ENCODE results near the gene PHETA1.

The PHETA1 gene

GRCh38 chr12:111368788-111369495 is at the start of gene PHETA1:
TSS of gene PHETA1 (minus strand) at chr12:111369095. CDS start at chr12:111363427, 5,668 bp downstream.
- Histone ChIP-seq H3K27ac (ENCODE audit: low read length) (no peak within 1 kb of the TSS), H2AFZ (ENCODE audit: low read depth, low read length) (peak within 1 kb of the TSS; percentile 95), H3K9me3 (ENCODE audit: insufficient read depth, low read length) (no peaks in the 10 kb centered on the region), H4K20me1 (ENCODE audit: insufficient read depth, low read length) (no peaks in the 10 kb centered on the region), H3K79me2 (ENCODE audit: low read length) (no peaks in the 10 kb centered on the region), H3K4me3 (ENCODE audit: low read length) (peak within 1 kb of the TSS; percentile 90), H3K36me3 (replicated peaks; ENCODE audit: low read depth, low read length) (no peaks in the 10 kb centered on the region), H3K27me3 (ENCODE audit: low read depth, low read length) (peaks cover 14% of the 10 kb centered on the region; the same call in 1 of the 2 replicates), H3K4me1 (ENCODE audit: low read length) (peaks cover 9% of the 10 kb centered on the region), H3K9ac (ENCODE audit: low read length) (peak within 1 kb of the TSS; percentile 66), H3K4me2 (ENCODE audit: low read length) (peak within 1 kb of the TSS; percentile 97)
- TF ChIP-seq CTCF (IDR thresholded peaks at IDR 0.05; ENCODE audit: low read depth, low read length), result no peak

- H3K9ac ChIP-seq (ENCODE audit: low read length), result no peak overlapping the region
- H3K4me2 ChIP-seq (ENCODE audit: low read length), result no peak overlapping the region
- peaks cover 17% of the 10 kb centered on the region for H3K36me3 ChIP-seq (replicated peaks; ENCODE audit: low read depth, low read length)
- H3K9me3 ChIP-seq (ENCODE audit: insufficient read depth, low read length), result no peaks in the 10 kb centered on the region
- peaks cover 20% of the 10 kb centered on the region for H3K79me2 ChIP-seq (ENCODE audit: low read length)
- H2AFZ ChIP-seq (ENCODE audit: low read depth, low read length), result no peak overlapping the region
- H3K27me3 ChIP-seq (ENCODE audit: low read depth, low read length), result no peaks in the 10 kb centered on the region
- H3K27ac ChIP-seq (ENCODE audit: low read length), result no peak overlapping the region
- H4K20me1 ChIP-seq (ENCODE audit: insufficient read depth, low read length), result peaks cover 63% of the 10 kb centered on the region
- H3K4me3 ChIP-seq (ENCODE audit: low read length), result no peak overlapping the region
- no peak for TF ChIP-seq EZH2phosphoT487 (IDR thresholded peaks at IDR 0.05; ENCODE audit: low read depth)
- TF ChIP-seq CTCF (IDR thresholded peaks at IDR 0.05; ENCODE audit: low read depth, low read length), result no peak
- no peaks in the 10 kb centered on the region for H3K4me1 ChIP-seq (ENCODE audit: low read length)
Observed at GRCh38 chr12:111418594-111418880, 49.6 kb upstream of the PHETA1 start.

GRCh38 chr12:111417784-111418593 is 49.1 kb upstream of the PHETA1 start:
- H3K27me3 ChIP-seq (ENCODE audit: low read depth, low read length), result no peaks in the 10 kb centered on the region
- no peak overlapping the region for H3K9ac ChIP-seq (ENCODE audit: low read length)
- no peaks in the 10 kb centered on the region for H3K4me1 ChIP-seq (ENCODE audit: low read length)
- TF ChIP-seq CTCF (IDR thresholded peaks at IDR 0.05; ENCODE audit: low read depth, low read length), result no peak
- no peak for TF ChIP-seq EZH2phosphoT487 (IDR thresholded peaks at IDR 0.05; ENCODE audit: low read depth)
- H3K27ac ChIP-seq (ENCODE audit: low read length), result no peak overlapping the region
- no peak overlapping the region for H3K4me3 ChIP-seq (ENCODE audit: low read length)
- peaks cover 17% of the 10 kb centered on the region for H3K36me3 ChIP-seq (replicated peaks; ENCODE audit: low read depth, low read length)
- H2AFZ ChIP-seq (ENCODE audit: low read depth, low read length), result no peak overlapping the region
- H3K79me2 ChIP-seq (ENCODE audit: low read length), result peaks cover 24% of the 10 kb centered on the region
- H4K20me1 ChIP-seq (ENCODE audit: insufficient read depth, low read length), result peaks cover 68% of the 10 kb centered on the region
- no peaks in the 10 kb centered on the region for H3K9me3 ChIP-seq (ENCODE audit: insufficient read depth, low read length)
- no peak overlapping the region for H3K4me2 ChIP-seq (ENCODE audit: low read length)

- TF ChIP-seq EZH2phosphoT487 (IDR thresholded peaks at IDR 0.05; ENCODE audit: low read depth) (no peak), CTCF (IDR thresholded peaks at IDR 0.05; ENCODE audit: low read depth, low read length) (no peak)
- H4K20me1 ChIP-seq (ENCODE audit: insufficient read depth, low read length), result peaks cover 72% of the 10 kb centered on the region
- H3K9me3 ChIP-seq (ENCODE audit: insufficient read depth, low read length), result no peaks in the 10 kb centered on the region
- H3K9ac ChIP-seq (ENCODE audit: low read length), result no peak overlapping the region
- H3K79me2 ChIP-seq (ENCODE audit: low read length), result peaks cover 28% of the 10 kb centered on the region
- no peak overlapping the region for H3K27ac ChIP-seq (ENCODE audit: low read length)
- no peak overlapping the region for H3K4me2 ChIP-seq (ENCODE audit: low read length)
- H3K36me3 ChIP-seq (replicated peaks; ENCODE audit: low read depth, low read length), result peaks cover 17% of the 10 kb centered on the region
- H3K4me1 ChIP-seq (ENCODE audit: low read length), result no peaks in the 10 kb centered on the region
- H3K4me3 ChIP-seq (ENCODE audit: low read length), result no peak overlapping the region
- no peaks in the 10 kb centered on the region for H3K27me3 ChIP-seq (ENCODE audit: low read depth, low read length)
- H2AFZ ChIP-seq (ENCODE audit: low read depth, low read length), result no peak overlapping the region
Observed at GRCh38 chr12:111417290-111417689, 48.4 kb upstream of the PHETA1 start.
